Measurements from ENCODE around the gene BLCAP. TPM values are rescaled to one million over a fixed set of nuclear protein-coding genes. Genes with fewer than 3 reads are reported as not detected.

Gene BLCAP
- total RNA-seq, 1 donor from 2014 or later, result 36.3 TPM

DNA sequence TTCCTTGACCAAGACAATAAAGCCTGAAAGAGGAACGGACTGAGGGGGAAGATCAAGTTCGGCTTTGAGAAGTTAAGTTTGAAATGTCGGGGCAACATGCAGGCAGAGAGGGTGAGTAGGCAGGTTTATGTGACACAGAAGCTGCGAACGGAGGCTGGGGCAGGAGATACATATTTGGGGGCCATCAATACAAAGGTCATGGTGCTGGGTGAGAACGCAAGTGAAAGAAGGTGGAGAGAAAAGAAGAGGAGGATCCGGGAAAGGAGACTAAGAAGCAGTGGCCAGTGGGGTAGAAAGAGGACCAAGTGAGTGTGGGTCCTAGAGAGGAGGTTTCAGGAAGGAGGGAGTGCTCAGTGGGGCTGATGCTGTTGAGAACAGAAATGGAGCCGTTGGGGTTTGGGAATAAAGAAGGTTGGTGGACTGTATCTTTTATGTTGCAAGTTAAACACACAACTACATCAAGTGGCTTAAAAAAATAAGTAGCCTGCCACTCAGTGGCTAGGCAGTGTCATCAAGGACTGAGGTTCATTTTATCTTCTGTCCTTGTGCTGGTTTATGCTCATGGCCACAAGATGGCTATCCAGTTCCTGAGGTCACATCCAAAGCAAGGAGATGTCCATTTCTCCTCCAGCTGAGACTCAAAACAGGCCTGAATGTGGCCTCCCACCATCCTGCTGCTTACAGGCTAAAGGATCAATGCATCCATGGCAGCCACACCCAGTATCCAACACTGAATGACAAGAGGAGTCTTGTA lies 1.7 kb upstream of the BLCAP start:
- TF ChIP-seq, protein P1, sequence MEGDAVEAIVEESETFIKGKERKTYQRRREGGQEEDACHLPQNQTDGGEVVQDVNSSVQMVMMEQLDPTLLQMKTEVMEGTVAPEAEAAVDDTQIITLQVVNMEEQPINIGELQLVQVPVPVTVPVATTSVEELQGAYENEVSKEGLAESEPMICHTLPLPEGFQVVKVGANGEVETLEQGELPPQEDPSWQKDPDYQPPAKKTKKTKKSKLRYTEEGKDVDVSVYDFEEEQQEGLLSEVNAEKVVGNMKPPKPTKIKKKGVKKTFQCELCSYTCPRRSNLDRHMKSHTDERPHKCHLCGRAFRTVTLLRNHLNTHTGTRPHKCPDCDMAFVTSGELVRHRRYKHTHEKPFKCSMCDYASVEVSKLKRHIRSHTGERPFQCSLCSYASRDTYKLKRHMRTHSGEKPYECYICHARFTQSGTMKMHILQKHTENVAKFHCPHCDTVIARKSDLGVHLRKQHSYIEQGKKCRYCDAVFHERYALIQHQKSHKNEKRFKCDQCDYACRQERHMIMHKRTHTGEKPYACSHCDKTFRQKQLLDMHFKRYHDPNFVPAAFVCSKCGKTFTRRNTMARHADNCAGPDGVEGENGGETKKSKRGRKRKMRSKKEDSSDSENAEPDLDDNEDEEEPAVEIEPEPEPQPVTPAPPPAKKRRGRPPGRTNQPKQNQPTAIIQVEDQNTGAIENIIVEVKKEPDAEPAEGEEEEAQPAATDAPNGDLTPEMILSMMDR (IDR thresholded peaks at IDR 0.05; ENCODE audit: insufficient read depth, low read length, poor library complexity, severe bottlenecking), result no peak
- Histone ChIP-seq H3K36me3 (ENCODE audit: control insufficient read depth, insufficient read depth, low read length) (no peaks in the 10 kb centered on the region), H3K4me3 (ENCODE audit: low read depth, low read length) (no peak overlapping the region), H3K27me3 (ENCODE audit: control insufficient read depth, insufficient read depth, low read length) (no peaks in the 10 kb centered on the region)
- no peak for DNase-seq (ENCODE audit: low read depth)

DNA sequence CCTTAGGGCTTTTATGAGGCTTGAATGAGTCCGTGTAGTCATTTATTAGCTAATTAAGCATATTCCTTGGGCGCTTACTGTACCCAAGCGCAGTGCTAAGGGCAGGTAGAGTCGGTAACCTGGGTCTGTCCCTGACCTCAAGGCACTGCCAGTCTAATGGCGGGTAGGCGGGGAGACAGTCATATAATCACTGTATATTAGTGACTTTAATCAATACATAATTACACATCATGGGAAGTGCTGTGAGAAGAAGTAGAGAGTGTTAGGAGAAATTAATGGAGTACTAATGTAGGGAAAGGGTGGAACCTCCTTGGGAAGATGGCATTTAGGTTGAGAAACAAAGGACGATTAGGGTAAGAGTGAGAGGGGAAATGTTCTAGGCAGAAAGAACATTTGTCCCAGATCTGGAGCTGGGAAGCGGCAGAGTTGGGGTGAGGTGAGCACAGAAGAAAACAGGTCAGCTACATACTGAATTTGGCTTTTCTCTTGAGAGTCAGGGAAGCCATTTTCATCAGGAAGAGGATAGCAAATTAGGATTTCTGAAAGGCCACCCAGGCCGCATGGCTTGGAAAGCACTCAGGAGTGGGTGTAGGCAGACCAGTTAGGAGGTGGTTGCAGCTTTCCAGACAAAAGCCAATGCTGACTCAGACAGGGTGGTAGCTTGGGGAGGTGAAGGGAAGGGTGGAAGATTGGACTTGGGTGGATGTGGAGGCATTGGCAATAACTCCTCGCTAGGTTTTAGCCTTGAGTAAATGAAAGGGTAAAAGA lies 954 bp upstream of the BLCAP start:
- DNase-seq (ENCODE audit: low read depth), result no peak
- TF ChIP-seq, protein P1 (IDR thresholded peaks at IDR 0.05; ENCODE audit: insufficient read depth, low read length, poor library complexity, severe bottlenecking), result no peak

GRCh38 chr20:37526839-37527637 lies 638 bp downstream of the BLCAP start:
- Histone ChIP-seq H3K27me3 (ENCODE audit: control insufficient read depth, insufficient read depth, low read length) (no peaks in the 10 kb centered on the region), H3K36me3 (ENCODE audit: control insufficient read depth, insufficient read depth, low read length) (no peaks in the 10 kb centered on the region), H3K4me3 (ENCODE audit: low read depth, low read length) (peak overlapping the region; percentile 97)
- TF ChIP-seq, protein P1 (IDR thresholded peaks at IDR 0.05; ENCODE audit: insufficient read depth, low read length, poor library complexity, severe bottlenecking), result no peak
- no peak for DNase-seq (ENCODE audit: low read depth)

More for the DNA sequence above, 954 bp upstream of the BLCAP start:
- peak overlapping the region; percentile 97 for H3K4me3 ChIP-seq (ENCODE audit: low read depth, low read length)
- H3K36me3 ChIP-seq (ENCODE audit: control insufficient read depth, insufficient read depth, low read length), result no peaks in the 10 kb centered on the region
- H3K27me3 ChIP-seq (ENCODE audit: control insufficient read depth, insufficient read depth, low read length), result no peaks in the 10 kb centered on the region

- Histone ChIP-seq H3K4me3 (ENCODE audit: low read depth, low read length) (peak overlapping the region; percentile 97), H3K36me3 (ENCODE audit: control insufficient read depth, insufficient read depth, low read length) (no peaks in the 10 kb centered on the region), H3K27me3 (ENCODE audit: control insufficient read depth, insufficient read depth, low read length) (no peaks in the 10 kb centered on the region)
- no peak for DNase-seq (ENCODE audit: low read depth)
- TF ChIP-seq, protein P1 (IDR thresholded peaks at IDR 0.05; ENCODE audit: insufficient read depth, low read length, poor library complexity, severe bottlenecking), result no peak
Measured at GRCh38 chr20:37526238-37526838, 1.3 kb downstream of the BLCAP start.

- Histone ChIP-seq H3K27me3 (ENCODE audit: control insufficient read depth, insufficient read depth, low read length) (no peaks in the 10 kb centered on the region), H3K4me3 (ENCODE audit: low read depth, low read length) (no peak overlapping the region), H3K36me3 (ENCODE audit: control insufficient read depth, insufficient read depth, low read length) (no peaks in the 10 kb centered on the region)
- DNase-seq (ENCODE audit: low read depth), result no peak
- TF ChIP-seq, protein P1 (IDR thresholded peaks at IDR 0.05; ENCODE audit: insufficient read depth, low read length, poor library complexity, severe bottlenecking), result no peak
Measured at GRCh38 chr20:37525810-37526209, 1.9 kb downstream of the BLCAP start.
